ENCODE results near the gene CLTB.
A peak's percentile ranks its signal among the peaks of the same experiment; 100 is the strongest.

Gene CLTB

GRCh38 chr5:176383248-176383905 lies 33.0 kb downstream of the CLTB start:
- no peak for DNase-seq (ENCODE audit: low read depth in 2 of 2)

DNA sequence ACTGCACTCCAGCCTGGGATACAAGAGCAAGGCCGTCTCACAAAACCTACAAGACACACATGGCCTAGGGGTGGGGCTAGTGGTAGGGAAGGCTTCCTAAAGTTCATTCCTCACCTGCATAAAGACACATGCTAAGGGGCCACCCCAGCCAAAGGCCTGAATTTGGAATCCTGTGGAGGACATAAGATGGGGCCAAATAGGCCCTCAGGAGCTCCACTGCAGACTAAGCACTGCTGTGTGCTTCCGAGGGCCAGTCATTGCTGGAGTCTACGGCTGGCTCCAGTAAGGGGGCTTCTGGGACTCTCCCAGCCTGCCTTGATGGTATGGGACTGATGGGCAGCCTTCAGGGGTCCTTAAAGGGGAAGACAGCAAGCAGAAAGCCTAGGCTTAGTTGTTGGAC lies 33.6 kb downstream of the CLTB start:
- no peak for DNase-seq (ENCODE audit: low read depth in 2 of 2)

DNA sequence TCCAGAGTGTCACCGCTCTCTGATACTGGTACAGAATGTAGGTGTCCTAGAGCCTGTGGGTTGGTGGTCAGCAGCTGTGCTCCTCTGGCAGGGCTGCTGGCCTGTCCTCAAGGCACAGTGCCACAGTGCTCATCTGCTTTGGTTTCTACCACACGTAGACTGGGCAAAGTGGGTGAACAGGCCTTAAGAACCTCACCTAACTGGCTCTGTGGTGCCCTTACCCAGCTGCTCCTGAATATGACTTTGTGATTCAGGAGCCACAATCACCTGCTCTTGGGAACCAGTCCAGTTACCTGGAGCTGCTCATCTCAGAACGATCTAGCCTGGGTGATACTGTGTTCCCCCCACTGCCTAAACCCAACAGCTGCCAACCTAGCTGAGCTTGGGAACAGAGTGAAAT lies 34.4 kb downstream of the CLTB start:
- DNase-seq (ENCODE audit: low read depth in 2 of 2) = no peak

- DNase-seq (ENCODE audit: low read depth in 2 of 2) = no peak
Measured at GRCh38 chr5:176381423-176381822, 34.9 kb downstream of the CLTB start.

- no peak for DNase-seq (ENCODE audit: low read depth in 2 of 2)
Measured at GRCh38 chr5:176379881-176380280, 36.5 kb downstream of the CLTB start.

DNA sequence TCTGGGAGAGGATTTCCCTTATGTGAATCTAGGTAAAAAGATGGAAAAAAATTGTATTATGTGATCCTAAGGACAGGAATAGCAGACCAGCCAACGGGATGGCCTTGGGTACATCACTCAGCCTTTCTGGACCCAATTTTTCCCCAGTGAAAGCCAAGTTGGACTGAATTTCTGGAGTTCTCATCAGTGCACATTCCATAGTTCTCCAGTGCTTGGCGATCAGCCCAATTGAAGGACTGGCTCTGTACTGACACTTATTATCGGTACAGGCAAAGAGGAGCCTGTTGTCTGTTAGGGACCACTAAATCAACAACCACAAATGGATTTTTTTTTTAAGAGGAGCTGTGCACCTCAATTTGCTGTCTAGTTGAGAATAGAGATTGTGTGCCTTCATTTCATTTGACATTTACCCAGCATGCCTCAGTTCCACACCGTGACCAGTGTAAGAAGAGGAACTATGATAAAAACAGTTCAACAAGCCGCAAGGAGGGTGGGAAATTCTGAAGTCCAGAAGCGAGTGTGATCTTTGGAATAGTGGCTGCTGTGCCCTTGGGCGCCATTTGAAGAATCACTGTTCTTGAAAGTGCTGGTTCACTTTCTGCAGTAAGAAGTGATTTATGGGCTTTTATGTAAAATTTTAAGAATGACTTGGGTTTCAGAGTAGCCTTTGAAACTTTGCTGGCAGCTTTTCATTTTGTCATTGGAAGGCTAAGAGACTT lies 43.1 kb downstream of the CLTB start:
- no peak for DNase-seq (ENCODE audit: low read depth in 2 of 2)

DNA sequence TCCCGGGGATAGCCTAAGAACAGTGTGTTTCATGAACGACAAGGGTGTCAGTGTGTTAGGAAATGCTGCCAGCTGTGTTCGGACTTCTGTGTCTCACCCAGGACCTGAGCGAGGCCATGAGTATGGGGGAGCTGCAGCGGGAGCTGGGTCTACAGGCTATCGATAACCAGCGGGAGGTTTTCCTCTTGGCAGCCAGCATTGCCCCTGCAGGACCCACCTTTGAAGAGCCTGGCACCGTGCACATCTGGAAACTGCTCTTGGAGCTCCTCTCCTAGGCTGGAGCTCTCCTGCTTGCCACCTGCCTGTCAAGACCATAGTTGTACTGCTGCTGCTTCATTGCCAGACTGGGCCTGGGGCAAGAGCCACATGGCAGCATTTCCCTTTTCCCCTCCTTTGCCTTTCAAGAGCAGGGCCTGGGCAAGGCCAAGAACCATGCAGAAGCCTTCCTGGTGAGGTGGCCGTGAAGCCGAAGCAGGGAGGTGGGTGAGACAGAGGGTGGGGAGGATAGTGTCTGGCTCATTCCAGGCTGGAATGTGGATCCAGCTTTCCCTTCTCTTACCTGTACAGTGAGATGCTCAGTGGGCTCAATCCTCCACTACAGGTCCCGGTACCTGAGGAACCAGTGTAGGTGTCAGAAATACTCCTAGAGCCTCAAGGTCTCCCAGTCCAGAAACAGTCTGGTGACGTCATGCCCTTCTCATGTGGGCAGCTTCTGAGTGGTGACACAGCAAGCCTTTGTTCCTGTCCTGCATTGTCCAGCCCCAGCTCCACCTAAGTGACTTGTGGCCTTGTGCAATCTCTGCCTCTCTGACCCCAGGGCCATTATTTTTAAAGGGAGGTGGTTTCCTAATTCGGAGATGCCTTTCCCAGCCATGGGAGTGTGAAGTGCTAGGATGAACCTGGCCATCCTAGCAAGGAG lies 44.5 kb downstream of the CLTB start:
- DNase-seq (ENCODE audit: low read depth in 2 of 2) = no peak

GRCh38 chr5:176369934-176370711 lies 46.2 kb downstream of the CLTB start:
- no peak for DNase-seq (ENCODE audit: low read depth in 2 of 2)

DNA sequence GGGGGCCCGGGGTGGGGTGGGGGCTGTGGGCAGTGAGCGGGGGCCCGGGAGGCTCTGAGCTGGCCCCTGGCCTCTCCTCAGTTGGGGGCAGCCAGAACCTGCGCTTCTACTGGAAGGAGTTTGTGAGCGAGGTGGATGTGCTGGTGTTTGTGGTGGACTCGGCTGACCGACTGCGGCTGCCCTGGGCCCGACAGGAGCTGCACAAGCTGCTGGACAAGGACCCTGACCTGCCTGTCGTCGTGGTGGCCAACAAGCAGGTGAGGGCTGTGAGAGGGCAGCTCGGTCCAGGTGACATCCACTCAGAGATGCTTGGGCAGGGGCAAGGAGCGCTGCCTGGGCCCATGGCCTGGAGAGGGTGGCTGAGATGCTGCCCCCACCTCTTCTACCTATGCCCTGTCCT lies 47.6 kb downstream of the CLTB start:
- DNase-seq (ENCODE audit: low read depth in 2 of 2) = no peak

- DNase-seq (ENCODE audit: low read depth in 2 of 2) = no peak
Measured at GRCh38 chr5:176366232-176366894, 50.0 kb downstream of the CLTB start.

GRCh38 chr5:176365351-176366231 lies 50.7 kb downstream of the CLTB start, which contains the start of gene ARL10:
Gene ARL10, plus strand, starts transcription at chr5:176365487. Its CDS starts 77 bp downstream, at chr5:176365564.
- DNase-seq (ENCODE audit: low read depth in 2 of 2) = peak in 1 of 2 donors; percentile 36

GRCh38 chr5:176364765-176365350 lies 51.5 kb downstream of the CLTB start:
- no peak for DNase-seq (ENCODE audit: low read depth in 2 of 2)

DNA sequence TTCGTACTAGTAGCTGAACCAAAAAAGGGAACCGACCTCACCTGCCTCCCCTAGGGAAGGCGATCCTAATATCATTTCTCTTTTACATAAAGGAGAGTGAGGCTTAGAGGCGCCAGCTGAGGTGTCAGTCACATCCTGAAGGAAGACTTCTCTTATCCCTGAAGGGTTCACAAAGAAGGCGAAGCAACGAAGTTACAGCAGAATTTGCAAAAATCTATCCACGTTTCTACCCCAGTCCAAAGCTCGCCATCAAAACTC lies 54.2 kb downstream of the CLTB start:
- DNase-seq (ENCODE audit: low read depth in 2 of 2) = no peak

DNA sequence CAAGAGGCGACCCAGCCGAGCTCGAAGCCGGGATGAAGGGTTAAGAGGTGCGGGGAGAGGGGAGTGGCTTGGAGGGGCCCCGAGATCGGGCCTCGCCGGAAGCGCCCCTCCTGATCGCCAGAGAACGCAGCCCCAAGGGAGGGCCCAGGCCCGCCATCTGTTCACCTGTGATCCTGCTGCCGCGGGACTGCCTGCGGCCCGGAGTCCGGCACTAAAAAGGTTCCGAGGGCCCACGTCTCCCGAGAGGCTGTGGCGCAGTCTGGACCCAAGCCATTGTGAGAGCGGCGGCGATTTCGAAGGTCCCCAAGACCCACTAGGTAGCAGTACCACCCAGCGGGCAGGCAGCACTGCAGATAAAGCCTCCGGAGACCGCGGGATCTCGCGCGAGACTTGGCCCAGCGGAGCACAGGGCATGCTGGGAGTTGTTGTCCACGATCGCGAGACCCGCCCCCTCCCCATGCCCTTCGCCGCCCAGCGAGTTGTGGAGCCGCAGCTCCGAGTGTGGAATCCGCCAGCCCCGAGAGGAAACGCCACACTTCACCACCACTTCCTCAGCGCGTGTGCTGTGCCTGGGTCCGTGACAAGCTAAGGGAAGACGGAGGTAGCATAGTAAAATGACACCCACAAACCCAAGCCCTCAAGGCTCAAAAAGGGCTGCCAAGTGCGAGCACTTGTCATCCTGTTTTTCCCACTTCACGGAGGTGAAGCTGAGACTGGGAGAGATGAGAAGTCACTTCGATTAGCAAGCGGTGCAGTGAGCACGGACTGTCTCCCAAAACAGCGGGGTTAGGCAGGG lies 54.7 kb downstream of the CLTB start, which contains the start of gene KIAA1191:
TSS of gene KIAA1191 (minus strand) at position 328 of the 796 bp plus-strand sequence. CDS start 2,256 bp downstream, outside the sequence.
- DNase-seq (ENCODE audit: low read depth in 2 of 2) = peak; percentile 88 to 89

DNA sequence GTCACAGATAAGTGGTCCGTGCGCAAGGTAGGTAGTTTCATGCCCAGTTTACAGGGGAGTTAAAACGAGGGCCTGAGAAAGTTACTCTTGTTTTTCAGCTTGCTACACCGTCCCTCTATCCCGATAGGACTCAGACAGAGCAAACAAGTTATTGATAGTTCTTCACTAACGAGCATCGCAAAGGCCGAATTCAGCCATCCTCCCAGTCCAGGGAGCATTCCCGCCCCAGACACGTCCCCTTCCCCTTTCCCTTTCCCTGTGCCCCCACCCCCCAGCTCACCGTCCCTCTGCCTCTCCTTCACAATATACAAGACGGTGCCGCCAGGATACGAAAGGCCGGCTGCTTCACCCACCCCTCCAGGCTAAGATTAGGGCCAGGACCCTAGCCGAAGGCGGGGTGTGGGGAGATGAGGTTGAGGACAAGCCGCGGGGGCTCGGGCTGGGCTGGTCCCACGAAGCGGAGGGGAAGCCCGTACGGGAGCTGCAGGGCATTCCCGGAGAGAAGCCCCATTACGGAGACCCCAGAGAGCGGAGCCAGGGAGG lies 55.4 kb downstream of the CLTB start:
- DNase-seq (ENCODE audit: low read depth in 2 of 2) = no peak

- DNase-seq (ENCODE audit: low read depth in 2 of 2) = no peak
Measured at GRCh38 chr5:176359658-176360057, 56.7 kb downstream of the CLTB start.

- no peak for DNase-seq (ENCODE audit: low read depth in 2 of 2)
Measured at GRCh38 chr5:176356179-176356566, 60.2 kb downstream of the CLTB start.

- no peak for DNase-seq (ENCODE audit: low read depth in 2 of 2)
Measured at GRCh38 chr5:176355400-176356178, 60.8 kb downstream of the CLTB start.

Measured in activated CD8-positive, alpha-beta memory T cell treated with anti-CD3 and anti-CD28 coated beads for 4 hours (primary cell).